Heart left ventricle (tissue), 16 donors: ENCODE measurements around the gene TROAP. TPM values are rescaled to one million over a fixed set of nuclear protein-coding genes. Genes with fewer than 3 reads are reported as not detected.

Experiments
- ATAC-seq, 4 donors: fragments of 200-7000 bp; cut with Tn5 transposase; one replicate each; pipeline ENCODE4 v1.9.1; 2020 to 2022; ENCODE audit warnings: moderate library complexity in 4 of 4, mild to moderate bottlenecking in 3 of 4, moderate number of reproducible peaks in 1 of 4
- DNase-seq, 5 donors: peaks; one replicate each; pipeline ENCODE4 v3.0.0-alpha.2; 2020
- H3K27ac ChIP-seq, 12 donors: fragments of 200-600 bp; sonication (generic) in 4 of 12; one replicate each; pipeline versions ENCODE4 v1.5.0 to v1.8.0; 2016 to 2022; ENCODE audit warnings: mild to moderate bottlenecking in 2 of 12
- H3K27me3 ChIP-seq, 9 donors: fragments of 200-600 bp; sonication (generic) in 2 of 9; one replicate each; pipeline versions ENCODE4 v1.5.1 to v1.8.0; 2016 to 2022; ENCODE audit warnings: mild to moderate bottlenecking in 3 of 9
- H3K36me3 ChIP-seq, 9 donors: fragments of 200-600 bp; sonication (generic) in 2 of 9; one replicate each; pipeline versions ENCODE4 v1.5.0 to v1.8.0; 2018 to 2022; ENCODE audit warnings: mild to moderate bottlenecking in 2 of 9
- H3K4me1 ChIP-seq, 12 donors: fragments of 200-600 bp; sonication (generic) in 4 of 12; one replicate each; pipeline versions ENCODE4 v1.5.0 to v1.8.0; 2016 to 2022; ENCODE audit warnings: mild to moderate bottlenecking in 3 of 12
- H3K4me3 ChIP-seq, 12 donors: fragments of 200-600 bp; sonication (generic) in 4 of 12; one replicate each; pipeline versions ENCODE4 v1.5.0 to v1.8.0; 2017 to 2022; ENCODE audit warnings: mild to moderate bottlenecking in 9 of 12, moderate library complexity in 4 of 12
- H3K9me3 ChIP-seq, 12 donors: fragments of 200-600 bp; sonication (generic) in 4 of 12; one replicate each; pipeline versions ENCODE4 v1.5.0 to v1.8.0; 2016 to 2022; ENCODE audit warnings: mild to moderate bottlenecking in 1 of 12
- CTCF ChIP-seq, 12 donors: fragments of 200-600 bp; sonication (generic) in 4 of 12; IDR thresholded peaks; one replicate each; pipeline versions ENCODE4 v1.5.0 to v1.8.0; 2018 to 2022; ENCODE audit warnings: antibody characterized with exemption in 12 of 12, mild to moderate bottlenecking in 5 of 12
- POLR2A ChIP-seq, 2 donors: fragments of 450-650 bp; IDR thresholded peaks; one replicate each; pipeline ENCODE4 v1.6.1; 2017; ENCODE audit warnings: antibody characterized with exemption in 2 of 2, mild to moderate bottlenecking in 2 of 2, moderate library complexity in 2 of 2
- WGBS, 4 donors: extraction: QIAGEN DNeasy Blood & Tissue Kit in 2 of 4; methylation state at CpG; one replicate each; pipeline versions ENCODE4 v1.1.5 to v1.1.7; 2013 to 2018; 5-methylcytosine and 5-hydroxymethylcytosine counted together
- intact Hi-C, 10 donors: fragments of 100-400 bp; cut with DNase I; formaldehyde crosslinking; loops; one replicate each; pipeline versions ENCODE4 v1.11.1 to v1.14.2; 2022
- polyA plus RNA-seq, 2 donors: library from polyadenylated mRNA; stranded (reverse); fragments of 200-250 nt; gene quantifications; one replicate each; pipeline ENCODE4 v1.2.3, GENCODE V29; 2013
- total RNA-seq, 9 donors: library from RNA; depleted of rRNA in 2 of 9; stranded (reverse); fragments of >200 nt in 2 of 9; fragmentation: NEBNext Ultra II Directional in 3 of 9; extraction: Animal tissue kit (Norgen Biotek cat#: 25700) in 3 of 9; gene quantifications; one replicate each; pipeline versions ENCODE4 v1.1.0 to v1.2.4, GENCODE V29; 2016 to 2023
- donor health status: ischemic (EF 13 %, LVEDD 7.1; RV severe dilation, severe dysfunction).
- donor health status: healthy with polysubstance abuse.
- donor health status: DM: no; HTN: yes; CAD: no.
- donor health status: DM: no; HTN: no; CAD: no.
- donor health status: ischemic (EF 25% LVEDD 6.9; RV normal size, moderate dysfunction).
- donor health status: ischemic (EF 25% LVEDD 5.7; RV mildly dilated, moderate dysfunction).
- donor health status: healthy.
- donor health status: DM: yes; HTN: yes; CAD: no.
- donor health status: ischemic (EF 35%, LVEDD 5.7; RV mildly dilated, moderate dysfunction).
- donor health status: nonischemic (EF 11% LVEDD 7.7; RV severe dilation, severe dysfunction).
- donor health status: DM: yes; HTN: yes; CAD: no.
- donor health status: PGD.
- donor health status: ischemic (EF 29% LVEDD 5.4; RV normal size, mild dysfunction).
- donor health status: nonischemic (EF 23%, LVEDD 6.1; RV moderate dilation, normal function).

The TROAP gene
- total and polyA plus RNA-seq, 11 donors: 0.11 to 6.4 (median 0.75) TPM; not detected in 4

GRCh38 chr12:49366096-49366651, 43.1 kb downstream of the TROAP start:
- WGBS, 4 donors: 14 to 19% (median 16%) methylated on average over 37 to 38 of the region's 38 CpGs
- no peak for TF ChIP-seq POLR2A (IDR thresholded peaks at IDR 0.05)
- no peak for TF ChIP-seq CTCF (IDR thresholded peaks at IDR 0.05)
- DNase-seq: no peak
- no peaks in the 10 kb centered on the region for H3K27me3 ChIP-seq
- no peaks in the 10 kb centered on the region for H3K9me3 ChIP-seq
- peak overlapping the region; percentile 31 to 99 (median 96) for H3K27ac ChIP-seq
- peaks cover 3 to 47% (median 25%) of the 10 kb centered on the region in 12 donors for H3K4me1 ChIP-seq
- peak overlapping the region; percentile 50 to 97 (median 88) for H3K4me3 ChIP-seq
- H3K36me3 ChIP-seq: no peaks in the 10 kb centered on the region
- ATAC-seq: peak in 2 of 4 donors; percentile 19 to 41
- intact Hi-C loops: loop anchor here in 2 of 10 donors (5.0 to 10.0 kb wide), 2 partner anchors 209 to 216 kb away; no protein-coding TSS in a partner anchor

- intact Hi-C loops: loop anchor here in 2 of 10 donors (5.0 to 10.0 kb wide), 2 partner anchors 208 to 215 kb away; no protein-coding TSS in a partner anchor
These were observed 43.8 kb downstream of the TROAP start for GRCh38 chr12:49366652-49367380.

GRCh38 chr12:49367381-49368239, 44.6 kb downstream of the TROAP start, which contains the start of gene SPATS2:
Gene SPATS2 (plus strand): TSS chr12:49367462. CDS start chr12:49461013, 93,551 bp downstream.
- peak within 1 kb of the TSS; percentile 50 to 97 (median 88) for H3K4me3 ChIP-seq
- WGBS, 4 donors: 1 to 2% (median 2%) methylated on average over 46 to 52 of the region's 52 CpGs
- ATAC-seq (peak in 2 of 4 donors; percentile 7 to 23), DNase-seq (peak in 4 of 5 donors; percentile 94 to 97 (median 96))
- intact Hi-C loops: loop anchor here in 2 of 10 donors (5.0 to 10.0 kb wide), 2 partner anchors 207 to 215 kb away; no protein-coding TSS in a partner anchor
- TF ChIP-seq POLR2A (IDR thresholded peaks at IDR 0.05) (no peak), CTCF (IDR thresholded peaks at IDR 0.05) (no peak)
- H3K9me3 ChIP-seq: no peaks in the 10 kb centered on the region
- H3K27ac ChIP-seq: peak within 1 kb of the TSS; percentile 31 to 99 (median 96)
- no peaks in the 10 kb centered on the region for H3K27me3 ChIP-seq
- H3K36me3 ChIP-seq: no peaks in the 10 kb centered on the region
- peaks cover 3 to 47% (median 25%) of the 10 kb centered on the region in 12 donors for H3K4me1 ChIP-seq

More at GRCh38 chr12:49366652-49367380, 43.8 kb downstream of the TROAP start:
- Histone ChIP-seq H3K4me3 (peak overlapping the region; percentile 50 to 97 (median 88)), H3K9me3 (no peaks in the 10 kb centered on the region), H3K36me3 (no peaks in the 10 kb centered on the region), H3K4me1 (peaks cover 3 to 47% (median 25%) of the 10 kb centered on the region in 12 donors), H3K27me3 (no peaks in the 10 kb centered on the region), H3K27ac (peak overlapping the region; percentile 31 to 99 (median 96))
- DNase-seq (peak; percentile 88 to 95 (median 91)), ATAC-seq (peak; percentile 84 to 95 (median 94))
- TF ChIP-seq POLR2A (IDR thresholded peaks at IDR 0.05) (peak; percentile 11 to 64), CTCF (IDR thresholded peaks at IDR 0.05) (peak in 8 of 12 donors; percentile 14 to 52 (median 40))
- 0 to 1% (median 1%) methylated on average over 30 to 97 of the region's 97 CpGs for WGBS, 4 donors
